ENCODE data around the gene SLC16A3.

SLC16A3 gene

DNA sequence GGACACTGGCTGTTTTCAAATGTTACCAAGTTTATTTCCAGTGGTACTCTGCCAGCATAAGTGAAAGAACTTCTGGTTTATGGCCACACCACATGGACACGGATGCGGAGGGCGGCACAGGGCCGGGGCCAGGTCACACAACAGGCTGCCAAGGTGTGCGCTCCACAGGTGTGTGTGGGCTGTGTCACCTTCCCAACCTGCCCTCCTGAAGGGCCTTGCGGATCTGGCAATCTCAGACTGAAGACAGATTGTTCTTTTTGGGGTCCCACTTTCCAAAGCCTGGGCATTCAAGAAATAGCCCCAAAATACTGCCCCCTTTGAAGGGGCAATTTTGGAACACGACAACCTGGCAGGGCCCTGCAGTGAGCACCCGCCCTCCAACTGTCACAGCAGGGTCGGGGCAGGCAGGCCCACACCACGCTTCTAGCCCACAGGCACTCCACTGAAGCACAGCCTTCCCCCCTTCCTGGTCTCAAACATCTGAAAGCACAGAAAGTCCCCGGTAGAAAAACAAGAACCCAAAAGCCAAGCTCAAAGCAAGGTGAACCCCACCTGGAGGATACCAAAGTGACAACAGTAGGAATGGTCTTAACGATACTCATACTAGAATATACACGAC is 41.1 kb downstream of the SLC16A3 start:
- no peak for DNase-seq

DNA sequence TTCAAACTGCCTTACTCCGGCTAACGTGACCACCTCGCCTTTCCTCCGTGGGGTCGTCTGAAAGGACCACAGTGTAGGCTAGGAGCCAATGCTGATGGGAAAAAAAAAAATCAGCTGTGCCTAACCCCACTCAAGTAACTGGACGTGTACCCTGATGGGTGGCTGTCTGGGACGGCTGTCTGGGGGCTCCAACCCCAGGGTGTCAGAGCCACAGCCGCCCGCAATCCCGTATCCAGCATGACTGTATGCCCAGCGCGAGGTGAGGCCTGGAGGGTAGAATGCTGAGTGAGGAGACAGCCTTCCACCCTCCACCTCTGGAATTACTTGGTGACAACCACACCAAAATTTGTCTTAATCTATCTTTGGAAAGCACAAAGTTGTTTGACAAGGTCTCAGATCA is 41.8 kb downstream of the SLC16A3 start:
- no peak for DNase-seq

DNA sequence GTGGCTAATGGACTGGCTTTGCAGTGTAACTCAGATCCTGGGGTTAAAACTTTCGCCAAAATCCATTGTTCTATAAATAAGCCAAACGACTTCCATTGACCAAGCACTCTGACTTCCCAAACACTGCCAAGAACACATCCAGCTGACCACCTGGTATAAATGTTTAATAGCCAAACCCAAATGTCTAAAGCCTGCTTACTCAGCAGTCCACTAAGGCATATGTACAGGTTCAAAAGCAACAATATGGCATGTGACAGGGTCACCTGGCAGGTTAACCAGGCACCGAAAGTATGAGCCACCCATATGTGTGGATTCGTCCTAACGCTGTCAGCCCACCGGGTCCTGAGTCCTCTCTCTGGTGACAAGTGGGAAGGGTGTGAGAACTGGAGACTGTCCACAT is 42.6 kb downstream of the SLC16A3 start:
- no peak for DNase-seq

DNA sequence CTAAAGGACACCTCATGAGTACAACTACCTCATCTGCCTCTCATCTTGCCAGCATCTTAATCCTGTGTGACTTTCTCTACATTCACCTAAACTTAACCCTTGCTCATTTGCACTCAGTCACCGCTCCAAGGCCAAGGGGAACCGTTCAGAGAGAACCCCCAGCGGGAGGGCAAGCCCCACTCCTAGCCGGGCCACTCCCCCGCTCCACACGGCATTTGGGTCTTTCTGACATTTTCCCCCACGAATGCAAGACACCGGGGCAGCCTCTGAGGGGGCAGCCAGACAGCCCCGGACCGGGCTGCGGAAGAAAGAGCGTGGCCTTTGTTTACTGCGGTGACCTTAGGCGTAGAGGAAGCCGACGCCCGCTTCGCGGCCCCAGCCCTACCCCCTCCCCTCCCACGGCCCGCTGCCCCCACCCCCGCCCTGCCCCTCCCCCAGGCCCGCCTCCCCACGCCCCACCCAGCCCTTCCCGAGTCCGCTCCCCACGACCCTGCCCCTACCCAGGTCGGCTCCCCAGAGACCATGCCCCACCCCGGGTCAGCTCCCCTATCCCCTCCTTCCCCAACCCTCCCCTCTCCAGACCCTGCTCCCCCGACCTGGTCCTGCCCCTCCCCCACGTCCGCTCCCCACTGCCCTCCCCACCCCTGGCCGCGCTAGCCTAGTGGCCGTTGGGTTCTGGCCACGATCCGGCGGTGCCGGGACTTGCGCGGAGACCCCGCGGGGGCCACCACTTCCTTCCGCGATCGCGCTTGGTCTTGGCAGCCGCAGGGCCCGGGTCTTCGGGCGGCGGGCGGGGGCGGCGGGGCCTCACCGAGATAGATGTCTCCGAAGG is 43.9 kb downstream of the SLC16A3 start:
- no peak for DNase-seq

DNA sequence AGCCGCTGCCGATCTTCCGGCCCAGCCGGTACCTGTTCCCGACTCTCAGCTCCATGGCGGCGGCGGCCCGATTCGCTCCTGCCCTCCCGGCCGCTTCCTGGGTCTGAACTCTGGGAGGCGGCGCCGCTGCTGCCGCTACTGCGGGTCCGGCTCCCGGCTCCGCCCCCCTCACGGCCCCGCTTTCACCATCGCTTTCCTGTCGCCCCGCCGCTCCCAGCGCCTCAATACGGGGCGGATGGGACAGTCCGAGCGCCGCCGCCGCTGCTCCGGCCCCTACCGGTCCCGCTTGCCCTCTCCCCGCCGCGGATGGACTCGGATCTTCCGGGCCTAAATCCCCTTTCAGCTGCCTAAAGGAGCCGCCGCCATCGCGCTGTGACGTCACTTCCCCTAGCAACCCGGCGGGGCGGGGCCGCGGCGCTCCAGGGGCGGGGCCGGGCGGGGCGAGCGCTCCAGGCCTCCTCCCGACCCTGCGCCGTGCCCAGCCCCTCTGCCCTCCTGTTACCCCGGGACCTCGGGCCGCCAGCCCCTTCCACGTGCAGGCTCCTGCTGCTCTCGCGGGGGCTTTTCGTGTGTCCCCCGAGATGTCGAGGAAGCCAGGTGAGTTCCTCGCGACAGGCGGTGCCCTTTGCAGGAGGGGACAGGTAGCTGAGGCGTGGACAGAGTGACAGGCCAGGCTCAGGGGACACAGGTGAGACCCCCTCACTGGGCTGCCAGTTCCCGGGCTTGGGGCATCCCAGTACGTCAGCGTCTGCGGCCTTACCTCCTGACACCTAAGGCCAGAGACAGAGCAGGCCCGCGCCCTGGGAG is 44.7 kb downstream of the SLC16A3 start, which contains the start of gene CSNK1D:
CSNK1D (minus strand) TSS at position 374 of the 807 bp plus-strand sequence; CDS start at position 55, 319 bp downstream.
- peak; percentile 19 for DNase-seq

DNA sequence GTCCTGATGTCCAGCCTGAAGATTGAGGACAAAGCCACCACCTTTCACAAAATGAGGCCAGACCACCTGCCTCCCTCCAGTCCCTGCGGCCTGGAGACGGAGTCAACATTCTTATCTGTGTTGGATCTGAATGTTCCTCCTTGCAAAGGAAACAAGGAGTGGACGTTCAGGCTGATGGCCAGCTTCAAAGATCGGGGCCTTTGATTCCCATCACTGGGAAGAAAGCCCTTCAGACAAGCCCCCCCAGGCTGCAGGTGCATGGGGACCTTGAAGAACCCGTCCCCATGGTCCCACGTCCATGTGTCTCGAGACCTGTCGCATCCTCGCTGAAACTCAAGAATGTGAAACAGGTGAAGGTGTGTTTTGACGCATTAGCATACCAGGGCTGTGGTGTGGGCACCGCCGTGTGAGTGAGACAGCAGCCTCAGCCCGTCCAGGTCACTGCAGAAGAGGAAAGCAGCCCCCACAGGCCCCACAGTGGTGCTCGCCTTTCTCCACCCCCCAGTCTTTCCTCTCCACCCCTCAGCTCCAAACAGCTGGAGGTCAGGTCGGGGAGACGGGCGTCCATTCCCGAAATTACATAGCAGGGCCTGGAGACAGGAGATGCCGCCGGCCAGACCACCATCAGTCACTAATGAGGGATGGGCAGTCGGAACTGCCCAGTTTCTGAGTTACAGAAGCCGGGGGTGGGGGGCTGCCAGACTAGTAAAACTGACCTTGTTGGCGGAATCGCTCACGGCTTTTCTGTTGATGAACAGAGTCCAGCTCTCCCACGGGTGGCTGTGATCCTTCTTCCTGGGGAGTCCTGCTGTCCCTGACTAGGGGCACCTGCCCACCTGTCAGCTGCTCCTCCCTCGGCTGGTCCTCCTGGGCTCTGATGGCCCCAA is 45.5 kb downstream of the SLC16A3 start:
- DNase-seq = no peak

DNA sequence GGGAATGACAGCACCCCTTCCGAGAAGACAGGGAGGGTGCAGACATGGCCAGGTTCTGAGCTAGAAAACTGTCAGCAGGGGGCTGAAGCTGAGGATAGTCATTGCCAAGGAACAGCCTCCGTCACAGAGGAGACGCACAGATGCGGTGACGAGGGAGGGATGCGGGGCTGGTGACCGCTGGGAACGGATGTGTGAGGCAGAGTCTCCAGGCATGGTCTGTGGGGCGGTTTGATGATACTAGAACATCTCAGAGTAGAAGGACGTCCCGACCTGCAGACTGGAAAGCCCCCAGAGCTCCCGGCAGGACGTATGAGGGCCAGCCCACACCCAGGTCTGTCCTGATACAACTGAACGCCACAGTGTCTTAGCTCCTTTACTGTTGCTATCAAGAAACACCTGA is 46.5 kb downstream of the SLC16A3 start:
- DNase-seq = no peak

DNA sequence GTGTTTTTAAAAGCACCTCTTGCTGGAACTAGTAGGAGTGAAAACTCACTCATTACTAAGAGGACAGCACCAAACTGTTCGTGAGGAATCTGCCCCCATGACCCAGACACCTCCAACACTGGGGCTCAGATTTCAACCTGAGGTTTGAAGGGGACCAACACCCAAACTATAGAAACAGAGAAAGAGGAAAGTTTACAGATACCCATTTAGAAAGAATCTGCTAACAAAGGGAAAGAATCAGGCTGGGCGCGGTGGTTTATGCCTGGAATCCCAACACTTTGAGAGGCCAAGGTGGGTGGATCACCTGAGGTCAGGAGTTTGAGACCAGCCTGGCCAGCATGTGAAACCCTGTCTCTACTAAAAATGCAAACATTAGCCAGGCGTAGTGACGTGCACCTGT is 48.1 kb downstream of the SLC16A3 start:
- no peak for DNase-seq

DNA sequence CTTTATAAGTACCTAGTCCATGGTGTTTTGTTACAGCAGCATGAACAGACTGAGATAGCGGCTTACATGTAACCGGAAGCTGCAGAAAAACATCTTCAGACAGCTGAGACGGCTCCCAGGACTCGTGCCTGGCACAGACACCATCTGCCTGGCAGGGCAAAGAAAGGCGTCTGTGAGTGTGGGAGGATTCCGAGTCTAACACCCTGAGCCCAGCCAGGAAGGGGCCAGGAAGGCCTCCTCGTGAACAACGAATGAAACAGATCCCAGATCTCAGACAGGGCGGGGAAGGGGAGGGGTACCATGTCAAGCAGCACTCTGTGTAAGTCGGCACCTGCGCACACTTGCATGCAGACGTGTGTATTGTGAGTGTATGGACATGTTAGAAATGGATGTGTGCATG is 49.0 kb downstream of the SLC16A3 start:
- no peak for DNase-seq

DNA sequence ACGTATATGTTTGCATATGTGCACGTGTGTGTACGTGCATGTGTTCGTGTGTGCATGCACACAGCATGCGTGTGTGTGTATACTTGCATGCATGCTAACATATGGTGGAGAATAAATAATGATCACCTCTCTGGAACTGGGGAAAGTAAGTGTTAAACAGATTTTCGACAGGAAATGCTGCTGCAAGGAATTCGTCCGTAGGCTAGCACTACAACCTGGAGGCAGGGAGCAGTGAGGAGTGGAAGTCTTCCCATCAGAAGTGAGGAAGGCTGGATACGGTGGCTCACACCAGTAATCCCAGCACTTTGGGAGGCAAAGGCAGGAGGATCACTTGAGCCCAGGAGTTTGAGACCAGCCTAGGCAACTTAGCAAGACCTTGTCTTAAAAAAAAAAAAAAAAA is 49.5 kb downstream of the SLC16A3 start:
- DNase-seq = no peak

DNA sequence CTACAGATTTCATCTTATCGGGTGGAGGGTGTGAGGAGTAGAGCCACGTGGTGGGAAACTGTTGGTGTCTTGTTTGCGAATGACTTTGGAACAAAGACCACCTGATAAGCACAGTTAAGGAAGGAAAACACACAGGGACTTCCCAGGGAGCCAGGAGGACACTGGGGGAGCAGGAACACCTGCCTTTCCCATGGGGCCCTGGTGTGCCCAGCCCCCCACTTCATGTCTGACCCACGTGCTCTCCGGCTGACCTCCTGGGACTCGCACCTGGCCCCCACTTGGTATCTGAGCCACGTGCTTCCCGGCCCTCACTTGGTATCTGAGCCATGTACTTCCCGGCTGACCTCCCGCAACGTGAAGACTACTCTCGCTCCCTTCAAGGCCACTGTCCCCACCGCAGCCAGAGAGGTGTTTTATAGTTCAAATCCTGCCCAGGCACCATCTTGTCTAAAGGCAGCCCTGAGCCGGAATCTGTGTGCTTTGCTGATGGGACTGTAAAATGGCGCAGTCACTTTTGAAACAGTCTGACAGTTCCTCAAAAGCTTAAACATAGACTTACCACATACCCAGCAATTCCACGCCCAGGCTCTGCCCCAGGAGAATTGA is 50.0 kb downstream of the SLC16A3 start:
- DNase-seq = no peak

DNA sequence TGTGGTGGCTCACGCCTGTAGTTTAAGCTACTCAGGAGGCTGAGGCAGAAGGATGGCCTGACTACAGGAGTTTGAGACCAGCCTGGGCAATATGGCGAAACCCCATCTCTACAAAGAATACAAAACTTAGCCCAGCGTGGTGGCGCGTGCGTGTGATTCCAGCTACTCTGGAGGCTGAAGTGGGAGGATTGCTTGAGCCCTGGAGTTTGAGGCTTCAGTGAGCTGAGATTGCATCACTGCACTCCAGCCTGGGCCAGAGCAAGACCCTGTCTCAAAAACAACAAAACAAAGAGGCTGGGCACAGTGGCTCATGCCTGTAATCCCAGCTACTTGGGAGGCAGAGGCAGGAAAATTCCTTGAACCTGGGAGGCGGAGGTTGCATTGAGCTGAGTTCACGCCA is 51.7 kb downstream of the SLC16A3 start:
- no peak for DNase-seq

DNA sequence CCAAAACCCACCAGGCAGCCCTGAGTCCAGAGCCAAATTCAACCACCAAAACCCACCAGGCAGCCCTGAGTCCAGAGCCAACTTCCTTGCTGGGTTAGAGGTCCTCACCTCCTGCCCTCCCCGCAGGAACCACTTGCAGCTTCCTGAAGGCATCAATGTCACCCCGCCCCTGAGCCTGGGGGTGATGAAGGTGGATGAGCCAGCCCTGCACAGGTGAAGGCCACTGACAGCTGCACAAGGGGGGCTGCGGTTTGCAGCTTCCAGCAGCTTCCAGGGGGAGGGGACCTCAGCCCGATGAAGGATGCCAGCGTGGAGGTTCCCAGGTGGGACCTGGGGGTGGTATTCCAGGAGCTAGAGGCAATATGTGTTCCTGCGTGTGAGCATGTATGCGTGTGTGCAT is 52.2 kb downstream of the SLC16A3 start:
- no peak for DNase-seq

DNA sequence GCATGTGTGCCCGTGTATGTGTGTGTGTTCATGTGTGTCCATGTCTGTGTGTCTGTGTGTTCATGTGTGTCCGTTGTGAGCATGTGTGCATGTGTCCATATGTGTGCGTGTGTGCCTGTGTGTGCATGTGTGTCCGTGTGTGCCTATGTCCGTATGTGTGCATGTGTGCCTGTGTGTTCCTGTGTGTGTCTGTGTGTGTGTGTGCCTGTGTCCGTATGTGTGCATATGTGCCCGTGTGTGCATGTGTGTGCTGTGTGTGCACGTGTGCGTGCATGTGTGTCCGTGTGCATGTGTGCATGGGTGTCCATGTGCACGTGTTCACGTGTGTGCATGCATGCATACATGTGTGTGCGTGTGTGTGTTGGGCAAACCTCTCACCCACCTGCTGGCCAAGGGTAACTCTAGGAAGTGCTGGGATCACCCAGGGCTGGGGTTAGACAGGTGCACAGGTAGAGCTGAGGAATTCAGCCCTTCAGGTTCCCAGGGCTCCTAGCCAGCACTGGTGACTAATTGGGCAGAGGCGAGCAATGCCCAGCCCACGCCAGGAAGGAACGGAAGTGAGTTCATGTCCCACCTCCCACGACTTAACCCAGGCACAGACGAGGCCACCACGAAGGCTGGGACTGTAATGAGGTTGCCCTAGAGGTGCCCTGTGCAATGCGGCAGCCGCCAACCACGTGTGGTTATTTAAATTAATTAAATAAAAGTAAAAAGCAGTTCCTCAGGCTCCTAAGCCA is 52.8 kb downstream of the SLC16A3 start:
- no peak for DNase-seq

DNA sequence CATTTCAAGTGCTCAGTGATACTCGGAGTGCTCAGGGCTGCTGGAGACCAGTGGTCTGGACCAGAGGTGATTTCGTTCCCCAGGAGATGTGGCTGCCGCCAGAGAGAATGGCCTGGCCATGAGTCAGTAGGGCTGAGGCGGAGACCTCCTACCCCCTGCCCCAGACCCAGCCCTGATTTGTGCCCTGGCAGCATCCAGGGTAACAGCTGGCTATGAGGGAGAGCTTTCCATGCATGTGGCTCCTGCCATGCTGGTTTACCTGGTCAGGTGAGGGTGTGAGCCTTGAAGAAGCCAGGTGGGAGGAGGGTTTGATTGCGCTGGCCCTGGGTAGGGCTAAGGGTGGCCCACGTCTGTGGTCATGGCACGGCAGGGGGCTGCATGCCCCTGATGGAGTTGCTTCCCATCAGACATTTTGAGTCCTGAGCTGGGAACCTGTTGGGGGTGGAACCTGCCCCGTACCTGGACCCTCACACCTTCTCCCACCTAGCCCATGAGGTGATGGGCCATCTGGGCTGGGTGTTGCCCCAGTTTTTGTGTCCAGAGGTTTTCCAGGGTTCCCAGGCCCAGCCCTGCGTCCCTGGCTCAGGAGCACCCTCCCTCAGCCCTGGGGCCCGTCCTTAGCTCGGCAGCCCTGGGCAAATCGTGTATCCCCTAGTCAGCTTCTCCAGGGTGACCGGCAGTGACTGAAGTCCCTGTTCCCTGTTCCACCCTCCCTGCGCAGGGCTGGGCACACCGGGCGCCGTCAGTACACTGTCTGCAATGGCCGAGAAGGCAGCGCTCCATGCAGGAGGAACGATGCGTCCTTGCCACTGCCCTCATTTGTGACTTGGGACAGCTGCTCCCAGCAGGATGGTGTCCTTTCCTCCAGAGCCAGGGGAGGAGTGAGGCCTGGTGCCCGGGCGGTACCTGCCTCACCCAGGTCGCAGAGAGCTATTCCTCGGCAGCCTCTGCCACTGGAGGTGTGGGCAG is 53.7 kb downstream of the SLC16A3 start:
- no peak for DNase-seq

DNA sequence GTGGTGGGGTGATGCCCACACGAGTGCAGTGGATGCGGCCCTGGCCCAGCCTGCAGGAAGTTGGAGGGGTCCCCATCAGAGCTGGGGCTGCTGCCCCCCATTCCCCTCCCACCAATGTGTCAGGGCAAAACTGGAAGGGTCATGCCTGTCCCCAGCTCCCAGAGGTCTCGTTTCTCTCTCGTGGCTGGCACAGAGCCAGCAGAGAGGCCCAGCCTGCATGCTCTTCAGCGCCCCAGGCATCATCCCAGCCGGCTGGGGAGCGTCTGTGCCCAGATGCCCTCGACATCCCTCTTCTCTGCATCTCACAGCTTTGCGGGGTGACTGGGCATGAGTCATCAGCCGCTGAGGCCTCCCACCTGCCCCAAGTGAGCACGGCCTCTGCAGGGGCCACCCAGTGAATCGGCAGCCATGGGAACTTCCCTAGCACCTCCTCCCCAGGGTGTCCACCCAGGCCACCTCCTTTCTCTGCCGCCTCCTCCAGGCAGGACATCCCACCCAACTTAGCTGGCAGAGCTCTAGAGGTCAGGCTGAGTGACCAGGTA is 54.4 kb downstream of the SLC16A3 start:
- DNase-seq = peak; percentile 30

DNA sequence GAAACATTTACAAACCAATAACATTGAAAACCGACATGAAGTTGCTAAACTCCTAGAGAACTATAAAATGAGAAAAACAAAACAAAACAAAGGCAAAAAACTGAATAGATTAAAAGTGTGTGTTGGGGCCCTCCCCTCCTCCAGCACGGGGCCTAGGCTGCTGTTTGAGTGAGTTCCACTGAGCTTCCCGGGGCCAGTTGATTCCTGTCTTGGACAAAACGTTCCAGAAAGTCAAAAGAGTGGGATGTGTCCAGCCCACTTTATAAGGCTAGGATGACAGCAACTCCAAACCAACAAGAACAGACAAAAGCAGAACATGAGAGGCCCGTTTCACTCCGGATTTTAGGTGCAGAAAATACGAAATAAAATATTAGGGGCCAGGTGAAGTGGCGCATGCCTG is 56.3 kb downstream of the SLC16A3 start:
- no peak for DNase-seq

DNA sequence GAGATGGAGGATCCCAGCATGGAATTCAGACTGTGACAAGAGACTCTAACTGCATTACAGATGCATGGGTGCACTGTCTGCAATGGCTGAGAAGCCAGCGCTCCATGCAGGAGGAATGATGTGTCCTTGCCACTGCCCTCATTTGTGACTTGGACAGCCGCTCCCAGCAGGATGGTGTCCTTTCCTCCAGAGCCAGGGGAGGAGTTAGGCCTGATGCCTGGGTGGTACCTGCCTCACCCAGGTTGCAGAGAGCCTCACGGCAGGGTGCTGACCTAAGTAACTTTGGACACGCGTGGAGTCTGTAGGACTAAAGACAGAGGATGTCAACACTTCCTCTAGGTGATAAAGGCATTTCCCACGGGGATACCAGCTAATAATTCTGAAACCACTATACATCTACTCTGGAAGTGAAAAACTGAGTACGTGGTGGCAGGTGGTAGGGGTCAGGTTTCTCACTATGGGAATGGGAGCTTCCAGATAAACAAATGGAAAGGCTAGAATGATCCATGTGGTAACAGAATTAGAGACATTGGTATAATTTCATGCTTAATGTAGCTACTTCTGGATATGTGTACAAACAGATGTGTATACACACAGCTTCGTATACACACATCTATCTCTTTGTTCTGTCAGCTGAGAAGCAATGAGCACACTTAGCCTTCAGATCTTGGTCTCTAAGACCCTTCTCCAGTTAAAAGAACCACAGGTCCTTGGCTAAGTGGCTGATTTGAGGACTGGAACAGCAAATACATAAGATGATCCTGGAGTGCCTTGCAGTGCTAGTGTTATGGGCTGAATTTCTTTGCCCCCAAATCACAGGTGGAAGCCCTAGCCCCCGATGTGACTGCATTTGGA is 58.4 kb downstream of the SLC16A3 start:
- no peak for DNase-seq

All from DMS79 (cell line).